Mammary epithelial cell (primary cell): ENCODE measurements around the gene THRB.

Source experiments
- EZH2 ChIP-seq: IDR thresholded peaks from 2 replicates; pipeline ENCODE4 v1.6.1; 2012; ENCODE audit warnings: low read length, inconsistent platforms, borderline replicate concordance
- TF ChIP-seq, protein P1 (sequence below), 2 donors: IDR thresholded peaks in 1 of 2; conservative IDR thresholded peaks in 1 of 2; 2 replicates each; pipeline ENCODE4 v1.5.1; 2011 to 2012; ENCODE audit warnings: inconsistent platforms in 2 of 2, low read length in 2 of 2, mild to moderate bottlenecking in 2 of 2, control low read depth in 1 of 2, low read depth in 1 of 2; ENCODE audit not compliant: insufficient read depth in 1 of 2; ENCODE audit errors: extremely low read depth in 1 of 2

DNA sequence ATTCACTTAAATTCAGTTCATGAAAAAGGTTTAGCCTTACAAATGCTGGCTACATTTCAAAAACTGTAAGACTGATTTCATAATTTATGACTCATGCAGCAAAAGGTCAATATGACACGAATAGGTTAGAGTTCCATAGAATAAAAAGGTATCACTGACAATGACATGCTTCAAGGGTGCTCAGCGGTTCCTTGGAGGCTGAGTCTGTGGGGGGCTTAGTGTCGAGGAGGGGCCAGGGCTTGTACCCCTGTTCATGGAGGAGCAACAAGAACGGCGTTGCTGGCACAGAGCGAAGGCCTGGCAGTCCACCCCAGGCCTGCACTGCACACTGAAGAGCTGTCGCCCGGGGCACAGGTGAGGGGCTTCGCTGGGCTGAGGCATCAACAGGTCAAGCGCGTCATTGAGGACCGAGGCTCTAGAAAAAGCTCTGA lies 375.3 kb downstream of the THRB start:
- TF ChIP-seq EZH2: no peak
- TF ChIP-seq, protein P1, sequence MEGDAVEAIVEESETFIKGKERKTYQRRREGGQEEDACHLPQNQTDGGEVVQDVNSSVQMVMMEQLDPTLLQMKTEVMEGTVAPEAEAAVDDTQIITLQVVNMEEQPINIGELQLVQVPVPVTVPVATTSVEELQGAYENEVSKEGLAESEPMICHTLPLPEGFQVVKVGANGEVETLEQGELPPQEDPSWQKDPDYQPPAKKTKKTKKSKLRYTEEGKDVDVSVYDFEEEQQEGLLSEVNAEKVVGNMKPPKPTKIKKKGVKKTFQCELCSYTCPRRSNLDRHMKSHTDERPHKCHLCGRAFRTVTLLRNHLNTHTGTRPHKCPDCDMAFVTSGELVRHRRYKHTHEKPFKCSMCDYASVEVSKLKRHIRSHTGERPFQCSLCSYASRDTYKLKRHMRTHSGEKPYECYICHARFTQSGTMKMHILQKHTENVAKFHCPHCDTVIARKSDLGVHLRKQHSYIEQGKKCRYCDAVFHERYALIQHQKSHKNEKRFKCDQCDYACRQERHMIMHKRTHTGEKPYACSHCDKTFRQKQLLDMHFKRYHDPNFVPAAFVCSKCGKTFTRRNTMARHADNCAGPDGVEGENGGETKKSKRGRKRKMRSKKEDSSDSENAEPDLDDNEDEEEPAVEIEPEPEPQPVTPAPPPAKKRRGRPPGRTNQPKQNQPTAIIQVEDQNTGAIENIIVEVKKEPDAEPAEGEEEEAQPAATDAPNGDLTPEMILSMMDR (conservative IDR thresholded peaks at IDR 0.05 in 1 of 2, IDR thresholded peaks at IDR 0.05 in 1 of 2; ENCODE audit: extremely low read depth in 1 of 2, insufficient read depth in 1 of 2, low read depth in 1 of 2, low read length in 2 of 2): no peak
